Motor neuron (in vitro differentiated cells): ENCODE results near the gene PRDM2. TPM values are rescaled to one million over a fixed set of nuclear protein-coding genes. Genes with fewer than 3 reads are reported as not detected.

ENCODE experiments used
- ATAC-seq, 8 experiments: fragments of 200-7000 bp; cut with Tn5 transposase; replicated peaks in 6 of 8; 2 replicates each; pipeline ENCODE4 v1.8.0; 2021; ENCODE audit warnings: mild to moderate bottlenecking in 8 of 8, moderate library complexity in 8 of 8
- H3K27ac ChIP-seq, 2 donors: fragments of 250-450 bp; sonication (Bioruptor Pico); 2 replicates each; pipeline ENCODE4 v1.9.0; 2021; ENCODE audit warnings: antibody characterized with exemption in 2 of 2, mild to moderate bottlenecking in 2 of 2, moderate library complexity in 1 of 2
- H3K4me1 ChIP-seq, 2 donors: fragments of 250-450 bp; sonication (Bioruptor Pico); replicated peaks in 1 of 2; 2 replicates each; pipeline ENCODE4 v1.6.1; 2021; ENCODE audit warnings: antibody characterized with exemption in 2 of 2, mild to moderate bottlenecking in 2 of 2, moderate library complexity in 1 of 2
- H3K4me3 ChIP-seq, 5 donors: fragments of 250-450 bp; sonication (Bioruptor Pico); 2 replicates each; pipeline ENCODE4 v1.9.0; 2021; ENCODE audit warnings: antibody characterized with exemption in 5 of 5, mild to moderate bottlenecking in 5 of 5, moderate library complexity in 4 of 5
- WGBS, 10 experiments: fragments of 450-650 bp; shearing (Covaris generic); methylation state at CpG; one replicate each; pipeline ENCODE4 v1.0.0; 2022; 5-methylcytosine and 5-hydroxymethylcytosine counted together
- in situ Hi-C, 9 experiments: fragments of 400-800 bp; cut with MboI; loops; one replicate each; pipeline ENCODE4 v1.15.0; 2021; ENCODE audit warnings: low sequenced_read_pairs in 9 of 9, low pct_unique_long_range_greater_than_20kb in 2 of 9; ENCODE audit not compliant: unreplicated experiment in 9 of 9
- total RNA-seq, 8 experiments: library from RNA; unstranded; fragments of 300-600 nt; gene quantifications; 2 replicates each; pipeline versions ENCODE4 v1.2.3 to v1.2.4, GENCODE V29; 2022

The PRDM2 gene
- total RNA-seq, 8 experiments from 2014 or later = 10.9 to 63.9 (median 37.1) TPM

GRCh38 chr1:13762642-13763041, 62.7 kb downstream of the PRDM2 start:
- H3K4me1 ChIP-seq = peaks cover 14 to 26% of the 10 kb centered on the region in 2 donors
- H3K4me3 ChIP-seq = no peak overlapping the region
- 69 to 100% (median 85%) methylated on average over 1 to 8 of the region's 8 CpGs; no CpG with 5 or more reads in 5 of the 10 experiments for WGBS, 10 experiments
- no peak overlapping the region for H3K27ac ChIP-seq
- in situ Hi-C loops = no loop called here
- peak in 6 of 8 experiments; percentile 29 to 62 (median 48) for ATAC-seq

DNA sequence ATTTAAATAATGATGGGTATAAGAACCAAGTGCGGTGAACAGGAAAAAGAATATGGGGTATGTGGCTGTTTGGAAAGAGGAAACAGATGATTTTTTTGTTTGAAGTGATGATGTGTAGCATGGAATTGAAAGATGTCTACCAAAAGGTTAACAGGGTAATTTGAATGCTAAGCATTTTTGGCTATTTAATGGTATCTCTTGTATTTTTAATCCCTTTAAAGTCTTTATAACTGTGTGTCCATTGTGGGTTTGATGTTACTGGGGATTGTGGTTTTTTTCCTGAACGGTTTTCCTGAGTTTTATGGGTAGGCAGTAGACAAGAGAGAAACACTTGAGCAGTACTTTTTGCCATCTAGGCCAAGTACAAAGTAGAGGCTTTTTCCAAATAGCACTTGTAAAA, 63.2 kb downstream of the PRDM2 start:
- Histone ChIP-seq H3K4me3 (no peak overlapping the region), H3K27ac (no peak overlapping the region), H3K4me1 (peaks cover 14 to 26% of the 10 kb centered on the region in 2 donors)
- no peak for ATAC-seq
- 22 to 92% (median 75%) methylated on average over 1 to 2 of the region's 2 CpGs; no CpG with 5 or more reads in 1 of the 10 experiments for WGBS, 10 experiments
- in situ Hi-C loops = no loop called here

- Histone ChIP-seq H3K4me3 (no peak overlapping the region), H3K27ac (no peak overlapping the region), H3K4me1 (peaks cover 13 to 26% of the 10 kb centered on the region in 2 donors)
- in situ Hi-C loops = no loop called here
- ATAC-seq = no peak
- 61 to 100% (median 67%) methylated on average over 2 to 6 of the region's 6 CpGs for WGBS, 10 experiments
Observed at GRCh38 chr1:13763991-13764390, 64.0 kb downstream of the PRDM2 start.

DNA sequence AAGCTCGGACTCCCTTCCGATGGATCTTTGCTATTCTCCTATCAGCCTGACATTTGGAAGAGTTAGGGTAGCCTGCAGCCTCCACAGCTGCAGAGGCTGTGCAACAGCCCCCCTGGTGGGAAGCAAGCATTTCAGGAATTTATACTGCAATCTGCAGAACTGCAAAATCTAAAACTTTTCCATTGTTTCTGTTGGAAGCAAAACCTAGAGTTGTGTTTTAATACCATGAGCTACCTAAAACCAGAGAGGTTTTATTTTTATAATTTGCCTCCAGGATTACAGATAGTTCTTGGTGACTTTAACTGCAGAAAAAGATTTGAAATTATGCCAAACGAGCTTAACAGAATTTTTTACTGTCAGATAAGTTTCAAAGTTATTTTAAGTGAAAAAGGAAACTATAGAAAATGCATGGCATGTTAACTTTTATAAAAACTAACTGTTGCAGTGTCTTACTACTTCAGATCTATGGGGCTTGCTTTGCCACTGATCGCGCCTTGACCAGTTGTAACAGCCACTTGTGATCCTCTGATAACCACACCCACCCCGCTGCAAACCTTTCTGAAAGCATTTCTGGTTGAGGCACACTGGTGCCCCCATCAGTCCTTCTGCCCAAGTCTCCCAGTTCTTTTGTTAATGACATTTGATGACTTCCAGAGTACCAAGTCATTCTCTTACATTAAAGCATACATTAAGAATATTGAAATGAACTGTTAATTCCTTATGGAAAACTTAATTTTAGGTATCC, 64.8 kb downstream of the PRDM2 start:
- in situ Hi-C loops = no loop called here
- ATAC-seq = no peak
- Histone ChIP-seq H3K4me1 (peaks cover 10 to 23% of the 10 kb centered on the region in 2 donors), H3K27ac (no peak overlapping the region), H3K4me3 (no peak overlapping the region)
- WGBS, 10 experiments = 17 to 82% (median 54%) methylated on average over 1 to 6 of the region's 6 CpGs; no CpG with 5 or more reads in 1 of the 10 experiments

- no peak overlapping the region for H3K27ac ChIP-seq
- in situ Hi-C loops = no loop called here
- 40 to 100% (median 93%) methylated on average over 1 to 9 of the region's 9 CpGs for WGBS, 10 experiments
- H3K4me3 ChIP-seq = no peak overlapping the region
- ATAC-seq = peak in 3 of 8 experiments; percentile 30 to 70 (median 56)
- peaks cover 10 to 25% of the 10 kb centered on the region in 2 donors for H3K4me1 ChIP-seq
Observed at GRCh38 chr1:13766592-13767564, 66.9 kb downstream of the PRDM2 start.

DNA sequence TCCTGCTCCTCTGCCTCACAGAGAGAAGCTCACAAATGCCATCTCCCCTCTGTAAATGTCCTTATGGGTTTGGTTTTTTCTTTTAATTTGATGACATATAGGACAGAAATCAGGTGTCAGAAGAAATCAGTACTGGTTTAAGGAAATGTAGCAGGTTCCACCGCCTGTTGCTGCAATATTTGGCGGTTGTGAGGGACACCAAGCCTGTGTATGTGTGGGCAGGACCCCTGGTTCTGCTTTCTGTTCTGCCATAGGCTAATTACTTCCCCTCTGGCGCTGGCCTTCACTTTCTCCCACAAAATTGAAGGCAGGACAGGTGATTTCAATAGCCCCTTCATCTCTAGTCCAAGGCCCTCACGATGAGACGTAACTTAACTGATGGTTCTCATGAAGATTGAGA, 69.2 kb downstream of the PRDM2 start:
- Histone ChIP-seq H3K4me1 (peaks cover 7 to 16% of the 10 kb centered on the region in 2 donors), H3K27ac (no peak overlapping the region), H3K4me3 (no peak overlapping the region)
- 80 to 100% (median 100%) methylated on average over 1 to 5 of the region's 5 CpGs; no CpG with 5 or more reads in 1 of the 10 experiments for WGBS, 10 experiments
- no peak for ATAC-seq
- in situ Hi-C loops = no loop called here

- WGBS, 10 experiments = 83 to 100% (median 99%) methylated on average over 1 to 5 of the region's 5 CpGs; no CpG with 5 or more reads in 2 of the 10 experiments
- Histone ChIP-seq H3K4me1 (peaks cover 2 to 11% of the 10 kb centered on the region in 2 donors), H3K27ac (no peak overlapping the region), H3K4me3 (no peak overlapping the region)
- in situ Hi-C loops = no loop called here
- ATAC-seq = no peak
Observed at GRCh38 chr1:13769830-13770229, 69.8 kb downstream of the PRDM2 start.

- in situ Hi-C loops = no loop called here
- WGBS, 10 experiments = 10 to 100% (median 83%) methylated on average over 2 to 3 of the region's 3 CpGs
- peaks cover 2 to 11% of the 10 kb centered on the region in 2 donors for H3K4me1 ChIP-seq
- ATAC-seq = peak in 4 of 8 experiments; percentile 51 to 94 (median 58)
- H3K27ac ChIP-seq = no peak overlapping the region
- H3K4me3 ChIP-seq = no peak overlapping the region
Observed at GRCh38 chr1:13770743-13771142, 70.8 kb downstream of the PRDM2 start.

DNA sequence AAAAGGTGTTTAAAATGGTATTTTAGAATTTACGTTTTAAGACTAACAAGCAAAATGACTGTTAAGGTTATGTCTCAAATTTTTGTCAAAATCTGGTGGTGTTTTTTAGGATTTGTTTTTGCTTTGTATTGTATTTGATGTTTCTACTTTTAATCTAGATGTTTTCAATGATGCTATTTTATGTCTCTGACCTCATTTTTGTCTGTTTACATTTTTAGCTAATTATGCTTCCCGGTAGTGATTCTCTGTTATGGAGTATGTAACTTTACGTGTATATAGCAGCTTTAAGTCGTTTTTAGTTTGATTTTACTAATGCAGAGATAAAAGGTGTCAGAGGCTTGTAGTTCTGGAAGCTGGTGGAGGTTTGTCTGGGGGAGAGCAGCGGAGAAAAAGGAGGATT, 71.8 kb downstream of the PRDM2 start:
- H3K4me3 ChIP-seq = no peak overlapping the region
- in situ Hi-C loops = no loop called here
- ATAC-seq = no peak
- 54 to 96% (median 88%) methylated on average over 2 to 5 of the region's 5 CpGs for WGBS, 10 experiments
- H3K27ac ChIP-seq = peak overlapping the region in 1 of 2 donors; percentile 1
- peaks cover 2 to 11% of the 10 kb centered on the region in 2 donors for H3K4me1 ChIP-seq

DNA sequence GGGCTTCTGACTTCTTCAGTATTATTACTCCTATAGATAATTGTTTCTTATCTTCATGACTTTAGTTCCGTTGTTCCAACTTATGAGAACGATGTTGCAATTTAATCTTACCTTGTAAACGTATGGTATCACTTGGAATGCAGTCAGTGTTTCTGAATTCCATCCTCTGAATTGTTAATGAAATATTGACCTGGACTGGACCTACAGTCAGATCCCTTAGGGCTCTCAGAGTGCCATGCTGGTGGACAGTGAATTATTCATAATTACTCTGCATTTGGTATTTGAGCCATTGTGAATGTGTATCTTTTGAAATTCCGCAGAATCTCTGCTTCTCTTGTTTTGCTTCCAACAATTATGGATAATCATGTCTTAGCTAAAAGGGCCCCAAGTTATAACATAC, 72.3 kb downstream of the PRDM2 start:
- ATAC-seq = peak in 2 of 8 experiments; percentile 32 to 39
- H3K4me3 ChIP-seq = no peak overlapping the region
- no peak overlapping the region for H3K27ac ChIP-seq
- peaks cover 2 to 11% of the 10 kb centered on the region in 2 donors for H3K4me1 ChIP-seq
- in situ Hi-C loops = no loop called here
- WGBS, 10 experiments = 45 to 100% (median 83%) methylated on average over 2 to 4 of the region's 4 CpGs

DNA sequence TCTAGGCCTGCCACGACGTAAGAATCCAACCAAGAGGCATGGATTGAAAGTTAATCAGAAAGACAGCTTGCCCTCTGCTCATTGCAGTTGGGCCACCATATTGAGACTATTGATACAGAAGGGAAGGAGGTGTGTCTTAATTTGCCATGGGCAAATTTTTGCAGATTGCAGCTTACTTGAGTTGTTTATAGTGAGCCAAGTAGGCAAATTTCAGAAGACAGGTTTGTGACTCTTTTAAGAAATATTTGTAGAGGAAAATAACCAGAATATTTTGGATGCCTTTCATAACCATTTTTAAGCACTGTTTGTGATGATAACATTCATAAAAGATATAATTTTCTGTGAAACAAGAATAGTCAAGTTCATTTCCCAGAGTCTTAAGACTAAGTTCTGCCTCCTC, 74.1 kb downstream of the PRDM2 start:
- no peak overlapping the region for H3K4me3 ChIP-seq
- in situ Hi-C loops = no loop called here
- H3K4me1 ChIP-seq = peaks cover 2 to 11% of the 10 kb centered on the region in 2 donors
- no peak for ATAC-seq
- 90 to 100% (median 96%) methylated on average over 2 of the region's 2 CpGs; no CpG with 5 or more reads in 1 of the 10 experiments for WGBS, 10 experiments
- no peak overlapping the region for H3K27ac ChIP-seq

DNA sequence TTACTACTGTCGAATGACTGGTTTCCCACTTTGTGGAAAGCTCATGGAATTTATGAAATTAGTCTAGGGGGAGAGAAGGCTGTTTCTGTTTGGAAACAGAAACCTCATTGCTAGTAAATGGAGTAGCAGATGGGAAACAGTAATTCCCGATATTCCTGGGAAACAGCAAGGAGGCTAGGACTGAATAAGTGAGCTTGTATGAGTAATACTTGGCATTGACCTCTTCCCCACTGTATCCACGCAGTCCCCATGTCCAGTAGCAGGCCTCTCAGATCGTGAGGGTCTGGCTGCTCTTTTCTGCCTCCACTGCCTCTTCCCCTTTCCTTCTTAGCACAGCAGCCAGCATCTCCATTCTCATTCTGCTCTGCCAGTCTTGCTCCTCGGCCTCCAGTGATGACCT, 75.5 kb downstream of the PRDM2 start:
- Histone ChIP-seq H3K4me3 (no peak overlapping the region), H3K27ac (no peak overlapping the region), H3K4me1 (peaks cover 2 to 11% of the 10 kb centered on the region in 2 donors)
- 14 to 100% (median 91%) methylated on average over 1 to 5 of the region's 5 CpGs; no CpG with 5 or more reads in 1 of the 10 experiments for WGBS, 10 experiments
- in situ Hi-C loops = no loop called here
- peak in 2 of 8 experiments; percentile 37 to 64 for ATAC-seq

DNA sequence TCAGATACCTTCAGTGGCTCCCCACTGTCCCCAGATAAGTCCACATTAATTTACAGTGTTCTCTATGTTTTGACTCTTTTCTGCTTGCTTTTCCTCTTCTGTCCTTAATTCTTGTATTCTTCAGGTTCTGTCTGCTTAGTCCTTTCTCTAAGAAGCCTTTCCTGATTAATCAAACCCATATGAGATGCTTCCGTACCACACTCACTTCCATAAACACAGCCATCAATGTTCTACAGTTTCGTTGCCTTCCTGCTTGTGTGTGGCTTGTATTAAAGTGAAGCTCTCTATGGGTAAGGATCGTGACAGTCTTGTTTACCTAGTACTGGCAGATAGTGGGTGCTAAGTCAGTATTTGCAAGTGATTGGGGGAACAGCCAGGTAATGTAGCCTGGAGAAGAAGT, 75.9 kb downstream of the PRDM2 start:
- no peak for ATAC-seq
- peaks cover 2 to 11% of the 10 kb centered on the region in 2 donors for H3K4me1 ChIP-seq
- H3K27ac ChIP-seq = no peak overlapping the region
- in situ Hi-C loops = no loop called here
- WGBS, 10 experiments = 38 to 100% (median 86%) methylated on average over 1 to 3 of the region's 3 CpGs; no CpG with 5 or more reads in 1 of the 10 experiments
- no peak overlapping the region for H3K4me3 ChIP-seq
